ENCODE measurements around the gene TRPC4.

GRCh38 chr13:37679043-37679442, 190.5 kb downstream of the TRPC4 start:
- TF ChIP-seq CTCF (conservative IDR thresholded peaks at IDR 0.05 in 1 of 2, IDR thresholded peaks at IDR 0.05 in 1 of 2; ENCODE audit: extremely low read depth in 1 of 2, insufficient read depth in 1 of 2, low read depth in 1 of 2, low read length in 2 of 2) (peak; percentile 20 to 31), EZH2 (IDR thresholded peaks at IDR 0.05; ENCODE audit: borderline replicate concordance, low read length) (no peak)
